AG04450 (cell line): ENCODE data around the gene DDX10. TPM values are rescaled to one million over a fixed set of nuclear protein-coding genes. Genes with fewer than 3 reads are reported as not detected.

Experiments
- CTCF ChIA-PET: fragments of 300-600, 350-600 bp; formaldehyde crosslinking; extraction: SDS; loops from one replicate; lab custom pipeline; 2022; ENCODE audit warnings: antibody characterized with exemption, inconsistent platforms; lab: Charles Lee
- POLR2A ChIA-PET: fragments of 350-600 bp; formaldehyde crosslinking; extraction: SDS; loops from one replicate; lab custom pipeline; 2021; ENCODE audit warnings: antibody characterized with exemption, inconsistent platforms; lab: Yijun Ruan, JAX
- DNase-seq: peaks from one replicate; pipeline ENCODE4 v3.0.0-alpha.2; 2011; ENCODE audit warnings: low read depth, low spot score
- H3K27ac ChIP-seq: one replicate; pipeline ENCODE4 v1.5.1; 2012; ENCODE audit warnings: low read depth, low read length, control low read depth
- H3K27me3 ChIP-seq: one replicate; pipeline ENCODE4 v1.6.0; 2012; ENCODE audit warnings: low read length; ENCODE audit not compliant: control insufficient read depth, insufficient read depth
- H3K4me3 ChIP-seq: 2 replicates; pipeline ENCODE4 v1.5.1; 2011; ENCODE audit warnings: mild to moderate bottlenecking, low read depth, low read length, control low read depth
- H3K9me3 ChIP-seq: 2 replicates; pipeline ENCODE4 v1.5.1; 2012; ENCODE audit warnings: low read length; ENCODE audit not compliant: control insufficient read depth, insufficient read depth
- polyA plus RNA-seq: library from polyadenylated mRNA; depleted of rRNA; stranded (reverse); fragments of >200 nt; gene quantifications from 2 replicates; pipeline ENCODE4 v1.2.3, GENCODE V29; 2011
- TF ChIP-seq, protein P1 (sequence below): IDR thresholded peaks from 2 replicates; pipeline ENCODE4 v1.5.1; 2011; ENCODE audit warnings: low read depth, low read length, control low read depth, inconsistent platforms

DDX10 gene
- polyA plus RNA-seq, 1 experiment: 27.1 TPM

GRCh38 chr11:108863528-108863927 lies 198.7 kb downstream of the DDX10 start:
- ChIA-PET POLR2A (no interaction called here), CTCF (interaction anchor here (1.2 kb wide), 1 partner anchor 12 kb away, joined by 4 read pairs; no protein-coding TSS in a partner anchor)
- no peak for DNase-seq
- Histone ChIP-seq H3K27ac (no peak overlapping the region), H3K4me3 (no peak overlapping the region), H3K27me3 (no peaks in the 10 kb centered on the region), H3K9me3 (no peaks in the 10 kb centered on the region)
- TF ChIP-seq, protein P1, sequence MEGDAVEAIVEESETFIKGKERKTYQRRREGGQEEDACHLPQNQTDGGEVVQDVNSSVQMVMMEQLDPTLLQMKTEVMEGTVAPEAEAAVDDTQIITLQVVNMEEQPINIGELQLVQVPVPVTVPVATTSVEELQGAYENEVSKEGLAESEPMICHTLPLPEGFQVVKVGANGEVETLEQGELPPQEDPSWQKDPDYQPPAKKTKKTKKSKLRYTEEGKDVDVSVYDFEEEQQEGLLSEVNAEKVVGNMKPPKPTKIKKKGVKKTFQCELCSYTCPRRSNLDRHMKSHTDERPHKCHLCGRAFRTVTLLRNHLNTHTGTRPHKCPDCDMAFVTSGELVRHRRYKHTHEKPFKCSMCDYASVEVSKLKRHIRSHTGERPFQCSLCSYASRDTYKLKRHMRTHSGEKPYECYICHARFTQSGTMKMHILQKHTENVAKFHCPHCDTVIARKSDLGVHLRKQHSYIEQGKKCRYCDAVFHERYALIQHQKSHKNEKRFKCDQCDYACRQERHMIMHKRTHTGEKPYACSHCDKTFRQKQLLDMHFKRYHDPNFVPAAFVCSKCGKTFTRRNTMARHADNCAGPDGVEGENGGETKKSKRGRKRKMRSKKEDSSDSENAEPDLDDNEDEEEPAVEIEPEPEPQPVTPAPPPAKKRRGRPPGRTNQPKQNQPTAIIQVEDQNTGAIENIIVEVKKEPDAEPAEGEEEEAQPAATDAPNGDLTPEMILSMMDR: no peak

- Histone ChIP-seq H3K27ac (no peak overlapping the region), H3K4me3 (no peak overlapping the region), H3K27me3 (no peaks in the 10 kb centered on the region), H3K9me3 (no peaks in the 10 kb centered on the region)
- DNase-seq: no peak
- POLR2A ChIA-PET: no interaction called here
- CTCF ChIA-PET: no interaction called here
- TF ChIP-seq, protein P1: no peak
These were observed 200.5 kb downstream of the DDX10 start for GRCh38 chr11:108865406-108865805.

DNA sequence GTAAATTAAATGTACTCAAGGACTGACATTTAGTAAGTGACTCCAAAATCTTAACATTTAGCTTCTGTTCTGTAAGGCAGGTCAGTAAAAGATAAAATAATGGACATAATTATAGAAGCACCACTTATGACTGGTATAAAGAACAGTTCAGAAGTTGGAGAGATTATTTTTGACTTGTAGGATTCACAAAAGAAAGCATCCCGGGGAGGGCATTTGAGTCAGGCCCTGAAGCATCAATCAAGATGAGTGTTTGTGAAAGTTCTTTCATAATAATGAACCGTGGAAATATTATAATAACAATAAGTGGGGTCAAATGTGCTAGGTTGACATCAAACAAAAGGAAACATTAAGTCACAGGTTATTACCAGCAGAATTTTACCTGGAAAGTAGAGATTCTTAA lies 201.9 kb downstream of the DDX10 start:
- TF ChIP-seq, protein P1: no peak
- ChIA-PET POLR2A (no interaction called here), CTCF (interaction anchor here (3.1 kb wide), 1 partner anchor 169 kb away, joined by 13 read pairs; no protein-coding TSS in a partner anchor)
- H3K9me3 ChIP-seq: no peaks in the 10 kb centered on the region
- no peak for DNase-seq
- H3K27me3 ChIP-seq: no peaks in the 10 kb centered on the region
- no peak overlapping the region for H3K27ac ChIP-seq
- H3K4me3 ChIP-seq: no peak overlapping the region

GRCh38 chr11:108870373-108871020 lies 205.6 kb downstream of the DDX10 start:
- DNase-seq: peak; percentile 34
- ChIA-PET CTCF (interaction anchor here (0.6 to 1.6 kb wide), 10 partner anchors 8 to 173 kb away, joined by 3 to 20 read pairs (median 4); no protein-coding TSS in a partner anchor), POLR2A (no interaction called here)
- H3K27me3 ChIP-seq: no peaks in the 10 kb centered on the region
- H3K4me3 ChIP-seq: no peak overlapping the region
- H3K9me3 ChIP-seq: no peaks in the 10 kb centered on the region
- H3K27ac ChIP-seq: no peak overlapping the region
- TF ChIP-seq, protein P1: no peak

DNA sequence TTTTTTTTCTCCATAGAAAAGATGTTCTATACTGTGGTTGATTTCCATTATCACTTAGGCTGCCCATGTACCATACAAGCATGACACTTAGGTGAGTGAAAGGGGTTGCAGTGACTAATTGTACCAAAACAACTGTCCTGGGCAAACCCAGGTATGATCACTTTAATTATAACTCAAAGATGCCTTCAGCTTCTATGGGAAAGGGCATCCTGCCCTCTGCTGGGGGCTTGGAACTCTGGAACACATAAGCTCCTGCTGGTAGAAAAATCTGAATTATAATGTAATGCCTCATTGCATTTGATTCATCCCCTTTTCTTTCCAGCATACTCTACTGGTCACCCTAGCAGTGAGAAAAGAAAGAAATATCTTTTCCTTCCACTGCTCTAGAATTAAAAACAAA lies 206.3 kb downstream of the DDX10 start:
- ChIA-PET CTCF (interaction anchor here (0.6 to 1.6 kb wide), 19 partner anchors 9 to 326 kb away, joined by 3 to 20 read pairs (median 3); partner anchors contain the start of gene DDX10), POLR2A (no interaction called here)
- Histone ChIP-seq H3K9me3 (no peaks in the 10 kb centered on the region), H3K4me3 (no peak overlapping the region), H3K27me3 (no peaks in the 10 kb centered on the region), H3K27ac (no peak overlapping the region)
- TF ChIP-seq, protein P1: peak; percentile 72
- DNase-seq: peak; percentile 3
